A549 (cell line): ENCODE data around the gene ARHGAP12.

Experiments
- EHF ChIP-seq: fragments of 250-450 bp; sonication (Bioruptor Pico); IDR thresholded peaks from 2 replicates; pipeline ENCODE4 v1.5.0; 2020; ENCODE audit warnings: mild to moderate bottlenecking
- HOXA7 ChIP-seq: fragments of 250-450 bp; sonication (Bioruptor Pico); IDR thresholded peaks from 2 replicates; pipeline ENCODE4 v1.5.0; 2020; ENCODE audit warnings: mild to moderate bottlenecking, moderate library complexity
- KDM1A ChIP-seq: fragments of 200-600 bp; sonication (generic); IDR thresholded peaks from 2 replicates; pipeline ENCODE4 v1.6.1; 2016; ENCODE audit warnings: low read depth, mild to moderate bottlenecking
- KDM5A ChIP-seq: fragments of 200-600 bp; sonication (generic); IDR thresholded peaks from 2 replicates; pipeline ENCODE4 v1.6.1; 2016; ENCODE audit warnings: antibody characterized with exemption, mild to moderate bottlenecking
- MAFK ChIP-seq: fragments of 450-650 bp; IDR thresholded peaks from 2 replicates; pipeline ENCODE4 v1.6.1; 2014; ENCODE audit not compliant: partially characterized antibody
- POLR2A ChIP-seq: IDR thresholded peaks from 2 replicates; pipeline ENCODE4 v1.6.1; 2012; ENCODE audit warnings: mild to moderate bottlenecking, low read length
- RNF2 ChIP-seq: fragments of 200-600 bp; sonication (generic); IDR thresholded peaks from 2 replicates; pipeline ENCODE4 v1.6.1; 2016; ENCODE audit warnings: low read depth, mild to moderate bottlenecking, antibody characterized with exemption, moderate library complexity, borderline replicate concordance
- TF ChIP-seq, protein P1 (sequence below): fragments of >200 bp; sonication (Bioruptor Twin); formaldehyde crosslinking; IDR thresholded peaks from 3 replicates; pipeline ENCODE4 v1.5.1; 2016
- TF ChIP-seq, protein P2 (sequence below): IDR thresholded peaks from 2 replicates; pipeline ENCODE4 v1.6.1; 2012; ENCODE audit warnings: low read depth, borderline replicate concordance
- TF ChIP-seq, protein P3 (sequence below): IDR thresholded peaks from 2 replicates; pipeline ENCODE4 v1.6.1; 2012

DNA sequence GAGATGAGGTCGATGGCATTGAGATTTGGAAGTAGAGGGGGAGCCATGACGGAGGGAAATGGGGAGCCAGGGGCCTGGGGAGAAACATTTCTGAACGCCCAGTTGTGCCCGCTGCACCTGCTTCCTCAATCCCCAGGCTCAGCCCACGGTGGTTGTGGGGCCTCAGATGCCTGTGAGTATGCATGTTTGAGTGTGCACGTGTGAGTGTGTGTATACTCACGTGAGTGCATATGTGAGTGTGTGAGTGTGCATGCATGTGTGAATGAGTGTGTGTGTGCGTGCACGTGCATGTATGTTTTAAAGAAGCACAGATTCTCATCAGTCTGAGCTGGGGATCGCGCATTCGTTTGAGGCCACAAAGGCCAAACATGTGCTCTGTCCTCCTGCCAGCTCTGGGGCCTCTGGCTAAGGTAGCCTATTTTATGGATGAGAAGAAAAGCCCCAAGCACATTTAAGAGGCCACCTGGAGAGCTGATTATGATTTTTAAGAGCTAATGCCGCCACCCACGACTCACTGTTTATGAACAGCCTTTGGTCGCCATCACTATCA lies 154.8 kb downstream of the ARHGAP12 start:
- no peak for TF ChIP-seq RNF2
- no peak for TF ChIP-seq HOXA7 (CRISPR knock-in tag)
- TF ChIP-seq KDM1A, result no peak
- TF ChIP-seq, protein P1, sequence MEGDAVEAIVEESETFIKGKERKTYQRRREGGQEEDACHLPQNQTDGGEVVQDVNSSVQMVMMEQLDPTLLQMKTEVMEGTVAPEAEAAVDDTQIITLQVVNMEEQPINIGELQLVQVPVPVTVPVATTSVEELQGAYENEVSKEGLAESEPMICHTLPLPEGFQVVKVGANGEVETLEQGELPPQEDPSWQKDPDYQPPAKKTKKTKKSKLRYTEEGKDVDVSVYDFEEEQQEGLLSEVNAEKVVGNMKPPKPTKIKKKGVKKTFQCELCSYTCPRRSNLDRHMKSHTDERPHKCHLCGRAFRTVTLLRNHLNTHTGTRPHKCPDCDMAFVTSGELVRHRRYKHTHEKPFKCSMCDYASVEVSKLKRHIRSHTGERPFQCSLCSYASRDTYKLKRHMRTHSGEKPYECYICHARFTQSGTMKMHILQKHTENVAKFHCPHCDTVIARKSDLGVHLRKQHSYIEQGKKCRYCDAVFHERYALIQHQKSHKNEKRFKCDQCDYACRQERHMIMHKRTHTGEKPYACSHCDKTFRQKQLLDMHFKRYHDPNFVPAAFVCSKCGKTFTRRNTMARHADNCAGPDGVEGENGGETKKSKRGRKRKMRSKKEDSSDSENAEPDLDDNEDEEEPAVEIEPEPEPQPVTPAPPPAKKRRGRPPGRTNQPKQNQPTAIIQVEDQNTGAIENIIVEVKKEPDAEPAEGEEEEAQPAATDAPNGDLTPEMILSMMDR, result no peak
- TF ChIP-seq POLR2A, result no peak
- TF ChIP-seq KDM5A, result no peak
- no peak for TF ChIP-seq MAFK
- TF ChIP-seq, protein P2, sequence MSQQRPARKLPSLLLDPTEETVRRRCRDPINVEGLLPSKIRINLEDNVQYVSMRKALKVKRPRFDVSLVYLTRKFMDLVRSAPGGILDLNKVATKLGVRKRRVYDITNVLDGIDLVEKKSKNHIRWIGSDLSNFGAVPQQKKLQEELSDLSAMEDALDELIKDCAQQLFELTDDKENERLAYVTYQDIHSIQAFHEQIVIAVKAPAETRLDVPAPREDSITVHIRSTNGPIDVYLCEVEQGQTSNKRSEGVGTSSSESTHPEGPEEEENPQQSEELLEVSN, result no peak
- TF ChIP-seq, protein P3, sequence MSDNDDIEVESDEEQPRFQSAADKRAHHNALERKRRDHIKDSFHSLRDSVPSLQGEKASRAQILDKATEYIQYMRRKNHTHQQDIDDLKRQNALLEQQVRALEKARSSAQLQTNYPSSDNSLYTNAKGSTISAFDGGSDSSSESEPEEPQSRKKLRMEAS, result no peak
- no peak for TF ChIP-seq EHF (CRISPR knock-in tag)
